GM21526 (cell line): ENCODE results near the gene CMTM6.

ENCODE experiments used
- ATAC-seq: cut with Tn5 transposase; IDR thresholded peaks from one replicate; pipeline ENCODE4 v1.9.1; 2021; ENCODE audit warnings: moderate library complexity; ENCODE audit not compliant: unreplicated experiment, low FRiP score

CMTM6 gene

GRCh38 chr3:32450426-32450825 lies 52.2 kb downstream of the CMTM6 start:
- ATAC-seq: no peak

- ATAC-seq: no peak
These were observed 53.0 kb downstream of the CMTM6 start for GRCh38 chr3:32449691-32450090.

- ATAC-seq: no peak
These were observed 53.8 kb downstream of the CMTM6 start for GRCh38 chr3:32448686-32449474.

- no peak for ATAC-seq
These were observed 54.7 kb downstream of the CMTM6 start for GRCh38 chr3:32447865-32448400.

- no peak for ATAC-seq
These were observed 59.2 kb downstream of the CMTM6 start for GRCh38 chr3:32443478-32443877.

- ATAC-seq: no peak
These were observed 59.9 kb downstream of the CMTM6 start for GRCh38 chr3:32442766-32443165.

- ATAC-seq: no peak
These were observed 61.9 kb downstream of the CMTM6 start for GRCh38 chr3:32440611-32441350.

- peak; percentile 7 for ATAC-seq
These were observed 63.2 kb downstream of the CMTM6 start for GRCh38 chr3:32439421-32439820.

- ATAC-seq: peak; percentile 94
These were observed 63.9 kb downstream of the CMTM6 start for GRCh38 chr3:32438596-32439344.

GRCh38 chr3:32437896-32438295 lies 64.8 kb downstream of the CMTM6 start:
- ATAC-seq: no peak

- ATAC-seq: no peak
These were observed 65.8 kb downstream of the CMTM6 start for GRCh38 chr3:32436816-32437189.

- no peak for ATAC-seq
These were observed 66.5 kb downstream of the CMTM6 start for GRCh38 chr3:32435911-32436815.

- ATAC-seq: no peak
These were observed 68.4 kb downstream of the CMTM6 start for GRCh38 chr3:32434206-32434605.

GRCh38 chr3:32432711-32433530 lies 69.7 kb downstream of the CMTM6 start:
- ATAC-seq: peak; percentile 44

GRCh38 chr3:32432045-32432710 lies 70.5 kb downstream of the CMTM6 start:
- no peak for ATAC-seq

- ATAC-seq: no peak
These were observed 71.2 kb downstream of the CMTM6 start for GRCh38 chr3:32431481-32431880.
